Ishikawa (cell line): ENCODE data around the gene MTHFD1L.

Source experiments
- CEBPB ChIP-seq: IDR thresholded peaks from 2 replicates; pipeline ENCODE4 v1.6.1; 2012
- EGR1 ChIP-seq: IDR thresholded peaks from 2 replicates; pipeline ENCODE4 v1.6.1; 2012
- EP300 ChIP-seq: IDR thresholded peaks from 2 replicates; pipeline ENCODE4 v1.6.1; 2012; ENCODE audit warnings: borderline replicate concordance
- FOXM1 ChIP-seq: IDR thresholded peaks from 2 replicates; pipeline ENCODE4 v1.6.1; 2012; ENCODE audit warnings: low read depth, borderline replicate concordance
- MAX ChIP-seq: IDR thresholded peaks from 2 replicates; pipeline ENCODE4 v1.6.1; 2012
- RAD21 ChIP-seq: IDR thresholded peaks from 2 replicates; pipeline ENCODE4 v1.6.1; 2012; ENCODE audit warnings: low read depth
- REST ChIP-seq: IDR thresholded peaks from 2 replicates; pipeline ENCODE4 v1.6.1; 2012; ENCODE audit warnings: low read depth, mild to moderate bottlenecking
- TAF1 ChIP-seq: IDR thresholded peaks from 2 replicates; pipeline ENCODE4 v1.6.1; 2012; ENCODE audit warnings: low read depth, mild to moderate bottlenecking
- TCF12 ChIP-seq: IDR thresholded peaks from 2 replicates; pipeline ENCODE4 v1.6.1; 2012; ENCODE audit warnings: low read depth
- TEAD4 ChIP-seq: IDR thresholded peaks from 2 replicates; pipeline ENCODE4 v1.6.1; 2012
- USF1 ChIP-seq: IDR thresholded peaks from 2 replicates; pipeline ENCODE4 v1.6.1; 2012
- YY1 ChIP-seq: IDR thresholded peaks from 2 replicates; pipeline ENCODE4 v1.6.1; 2012; ENCODE audit warnings: low read depth
- ZBTB7A ChIP-seq: IDR thresholded peaks from 2 replicates; pipeline ENCODE4 v1.6.1; 2012; ENCODE audit warnings: low read depth

GRCh38 chr6:151070631-151071051 is 205.1 kb downstream of the MTHFD1L start:
- TF ChIP-seq ZBTB7A (no peak), REST (no peak), CEBPB (no peak), FOXM1 (no peak), EP300 (no peak), TAF1 (no peak), MAX (no peak), TCF12 (no peak), YY1 (no peak), EGR1 (no peak), USF1 (no peak), RAD21 (no peak), TEAD4 (no peak)
